ENCODE data around the gene IDE.

GRCh38 chr10:92545556-92545955, 28.3 kb downstream of the IDE start:
- TF ChIP-seq POLR2A (IDR thresholded peaks at IDR 0.05) (no peak), CTCF (IDR thresholded peaks at IDR 0.05) (no peak), POLR2AphosphoS5 (IDR thresholded peaks at IDR 0.05) (no peak), EP300 (IDR thresholded peaks at IDR 0.05) (no peak)

All from upper lobe of left lung (tissue), 4 donors.